ENCODE data around the gene RPL31. TPM values are rescaled to one million over a fixed set of nuclear protein-coding genes. Genes with fewer than 3 reads are reported as not detected.

The RPL31 gene
- total RNA-seq, 2 donors from 2014 or later: 797 to 1,305 TPM

DNA sequence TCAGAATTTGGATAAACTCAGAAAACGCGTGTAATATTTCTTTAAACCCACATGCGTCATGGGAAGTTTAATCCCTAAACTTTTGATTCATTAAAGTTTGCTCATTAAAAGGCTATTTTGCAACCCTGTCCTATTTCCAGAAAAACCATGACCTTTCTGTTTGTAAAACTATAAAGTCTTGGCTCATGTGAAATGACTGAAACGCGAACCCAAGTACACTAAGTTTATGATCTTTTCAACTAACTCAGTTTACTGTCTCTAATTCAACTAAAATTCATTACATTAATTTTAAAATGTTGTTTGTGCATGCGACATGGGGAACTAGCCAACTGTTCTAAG lies 3.9 kb upstream of the RPL31 start:
- no peaks in the 10 kb centered on the region for H3K4me1 ChIP-seq (replicated peaks)
- H3K36me3 ChIP-seq: peaks cover 0 to 3% of the 10 kb centered on the region in 2 donors
- DNase-seq (ENCODE audit: low spot score): no peak
- H3K9me3 ChIP-seq: no peaks in the 10 kb centered on the region
- TF ChIP-seq POLR2AphosphoS5 (IDR thresholded peaks at IDR 0.05) (peak; percentile 19), POLR2A (IDR thresholded peaks at IDR 0.05) (no peak)
- TF ChIP-seq, protein P1, sequence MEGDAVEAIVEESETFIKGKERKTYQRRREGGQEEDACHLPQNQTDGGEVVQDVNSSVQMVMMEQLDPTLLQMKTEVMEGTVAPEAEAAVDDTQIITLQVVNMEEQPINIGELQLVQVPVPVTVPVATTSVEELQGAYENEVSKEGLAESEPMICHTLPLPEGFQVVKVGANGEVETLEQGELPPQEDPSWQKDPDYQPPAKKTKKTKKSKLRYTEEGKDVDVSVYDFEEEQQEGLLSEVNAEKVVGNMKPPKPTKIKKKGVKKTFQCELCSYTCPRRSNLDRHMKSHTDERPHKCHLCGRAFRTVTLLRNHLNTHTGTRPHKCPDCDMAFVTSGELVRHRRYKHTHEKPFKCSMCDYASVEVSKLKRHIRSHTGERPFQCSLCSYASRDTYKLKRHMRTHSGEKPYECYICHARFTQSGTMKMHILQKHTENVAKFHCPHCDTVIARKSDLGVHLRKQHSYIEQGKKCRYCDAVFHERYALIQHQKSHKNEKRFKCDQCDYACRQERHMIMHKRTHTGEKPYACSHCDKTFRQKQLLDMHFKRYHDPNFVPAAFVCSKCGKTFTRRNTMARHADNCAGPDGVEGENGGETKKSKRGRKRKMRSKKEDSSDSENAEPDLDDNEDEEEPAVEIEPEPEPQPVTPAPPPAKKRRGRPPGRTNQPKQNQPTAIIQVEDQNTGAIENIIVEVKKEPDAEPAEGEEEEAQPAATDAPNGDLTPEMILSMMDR (IDR thresholded peaks at IDR 0.05): no peak
- no peak overlapping the region for H3K27ac ChIP-seq
- 39% methylated on average over 6 of the region's 6 CpGs for WGBS
- intact Hi-C loops (cut with DNase I): no loop called here
- no peaks in the 10 kb centered on the region for H3K27me3 ChIP-seq (replicated peaks; ENCODE audit: insufficient read depth)
- no peak overlapping the region for H3K4me3 ChIP-seq

- Histone ChIP-seq H3K4me1 (replicated peaks) (peaks cover 2% of the 10 kb centered on the region), H3K27me3 (replicated peaks; ENCODE audit: insufficient read depth) (no peaks in the 10 kb centered on the region), H3K4me3 (no peak overlapping the region), H3K27ac (no peak overlapping the region), H3K9me3 (no peaks in the 10 kb centered on the region), H3K36me3 (peaks cover 6 to 9% of the 10 kb centered on the region in 2 donors)
- intact Hi-C loops (cut with DNase I): no loop called here
- DNase-seq (ENCODE audit: low spot score): no peak
- 48% methylated on average over 2 of the region's 2 CpGs for WGBS
- TF ChIP-seq POLR2AphosphoS5 (IDR thresholded peaks at IDR 0.05) (no peak), POLR2A (IDR thresholded peaks at IDR 0.05) (no peak)
- TF ChIP-seq, protein P1 (IDR thresholded peaks at IDR 0.05): no peak
These were observed 2.1 kb upstream of the RPL31 start for GRCh38 chr2:100999995-101000394.

DNA sequence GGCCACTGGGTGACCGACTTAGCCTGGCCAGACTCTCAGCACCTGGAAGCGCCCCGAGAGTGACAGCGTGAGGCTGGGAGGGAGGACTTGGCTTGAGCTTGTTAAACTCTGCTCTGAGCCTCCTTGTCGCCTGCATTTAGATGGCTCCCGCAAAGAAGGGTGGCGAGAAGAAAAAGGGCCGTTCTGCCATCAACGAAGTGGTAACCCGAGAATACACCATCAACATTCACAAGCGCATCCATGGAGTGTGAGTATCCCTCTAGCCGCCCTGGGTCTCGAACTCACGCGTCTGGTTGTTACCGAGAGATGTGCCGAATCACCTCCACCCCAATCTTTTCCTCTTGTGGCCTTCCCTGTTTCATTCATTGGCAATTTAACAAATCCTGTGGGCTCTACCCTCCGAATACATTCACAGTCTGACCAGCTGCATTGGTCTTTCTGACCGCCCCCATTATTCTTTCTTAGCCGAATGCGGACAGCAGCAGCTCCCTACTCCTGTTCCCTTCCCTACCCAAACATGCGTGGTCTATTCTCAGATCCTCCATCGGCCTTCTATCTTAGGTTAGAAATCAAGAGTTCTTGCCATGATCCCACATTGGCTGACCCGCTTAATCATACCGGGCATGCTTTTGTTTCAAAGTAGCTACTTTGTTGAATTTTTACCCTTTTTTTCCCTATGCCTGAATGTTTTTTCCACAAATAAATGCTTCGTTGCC lies 631 bp downstream of the RPL31 start:
- peaks cover 5 to 16% of the 10 kb centered on the region in 2 donors for H3K36me3 ChIP-seq
- peaks cover 3% of the 10 kb centered on the region for H3K4me1 ChIP-seq (replicated peaks)
- H3K9me3 ChIP-seq: no peaks in the 10 kb centered on the region
- peak overlapping the region; percentile 77 to 81 for H3K27ac ChIP-seq
- no peak for DNase-seq (ENCODE audit: low spot score)
- TF ChIP-seq POLR2AphosphoS5 (IDR thresholded peaks at IDR 0.05) (no peak), POLR2A (IDR thresholded peaks at IDR 0.05) (no peak)
- TF ChIP-seq, protein P1 (IDR thresholded peaks at IDR 0.05): no peak
- peak overlapping the region; percentile 55 to 73 for H3K4me3 ChIP-seq
- intact Hi-C loops (cut with DNase I): no loop called here
- WGBS: 2% methylated on average over 26 of the region's 26 CpGs
- H3K27me3 ChIP-seq (replicated peaks; ENCODE audit: insufficient read depth): no peaks in the 10 kb centered on the region

DNA sequence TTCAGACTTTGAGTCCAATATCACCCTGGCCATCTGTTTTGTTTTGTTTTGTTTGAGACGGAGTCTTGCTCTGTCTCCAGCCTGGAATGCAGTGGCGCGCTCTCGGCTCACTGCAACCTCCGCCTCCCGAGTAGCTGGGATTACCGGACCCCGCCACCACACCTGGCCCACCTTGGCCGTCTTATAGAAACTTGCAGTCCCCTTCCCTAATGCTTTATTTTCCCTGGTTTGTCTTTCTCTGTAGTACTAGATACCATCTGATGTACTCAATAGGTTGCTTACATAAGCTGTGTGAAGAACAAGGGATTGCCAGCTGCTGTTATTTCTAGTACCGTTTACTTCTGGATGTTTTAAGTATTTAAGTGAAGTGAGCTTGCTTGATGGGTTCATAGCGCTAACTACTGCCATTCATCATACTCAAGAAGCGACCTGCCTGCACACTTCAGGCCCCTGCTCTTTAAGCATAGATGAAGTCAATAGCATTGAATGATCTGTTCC lies 1.2 kb downstream of the RPL31 start:
- 26% methylated on average over 12 of the region's 12 CpGs for WGBS
- peaks cover 5% of the 10 kb centered on the region for H3K4me1 ChIP-seq (replicated peaks)
- H3K27me3 ChIP-seq (replicated peaks; ENCODE audit: insufficient read depth): no peaks in the 10 kb centered on the region
- peak overlapping the region; percentile 77 to 81 for H3K27ac ChIP-seq
- TF ChIP-seq POLR2A (IDR thresholded peaks at IDR 0.05) (no peak), POLR2AphosphoS5 (IDR thresholded peaks at IDR 0.05) (no peak)
- TF ChIP-seq, protein P1 (IDR thresholded peaks at IDR 0.05): no peak
- no peak for DNase-seq (ENCODE audit: low spot score)
- intact Hi-C loops (cut with DNase I): no loop called here
- H3K4me3 ChIP-seq: peak overlapping the region; percentile 55 to 73
- H3K9me3 ChIP-seq: no peaks in the 10 kb centered on the region
- H3K36me3 ChIP-seq: peaks cover 5 to 16% of the 10 kb centered on the region in 2 donors
